Kidney epithelial cell (primary cell): ENCODE data around the gene SEC62. TPM values are rescaled to one million over a fixed set of nuclear protein-coding genes. Genes with fewer than 3 reads are reported as not detected.

Source experiments
- DNase-seq: peaks from one replicate; pipeline ENCODE4 v3.0.0-alpha.2; 2010; ENCODE audit warnings: low read depth
- H3K27me3 ChIP-seq: 2 replicates; pipeline ENCODE4 v1.6.0; 2011; ENCODE audit warnings: low read length; ENCODE audit not compliant: control insufficient read depth, insufficient read depth
- H3K36me3 ChIP-seq: 2 replicates; pipeline ENCODE4 v1.5.1; 2011; ENCODE audit warnings: low read length; ENCODE audit not compliant: control insufficient read depth, insufficient read depth
- H3K4me3 ChIP-seq: 2 replicates; pipeline ENCODE4 v1.5.1; 2011; ENCODE audit warnings: low read depth, mild to moderate bottlenecking, control low read depth, low read length
- CTCF ChIP-seq: IDR thresholded peaks from 2 replicates; pipeline ENCODE4 v1.5.1; 2011; ENCODE audit warnings: mild to moderate bottlenecking, moderate library complexity, low read length, control low read depth, inconsistent platforms; ENCODE audit not compliant: insufficient read depth, poor library complexity, severe bottlenecking
- total RNA-seq: library from RNA; depleted of rRNA; stranded (reverse); fragments of >200 nt; gene quantifications from 2 replicates; pipeline ENCODE4 v1.2.3, GENCODE V29; 2015

SEC62 gene
- total RNA-seq, 1 donor from 2014 or later, result 31.1 TPM

DNA sequence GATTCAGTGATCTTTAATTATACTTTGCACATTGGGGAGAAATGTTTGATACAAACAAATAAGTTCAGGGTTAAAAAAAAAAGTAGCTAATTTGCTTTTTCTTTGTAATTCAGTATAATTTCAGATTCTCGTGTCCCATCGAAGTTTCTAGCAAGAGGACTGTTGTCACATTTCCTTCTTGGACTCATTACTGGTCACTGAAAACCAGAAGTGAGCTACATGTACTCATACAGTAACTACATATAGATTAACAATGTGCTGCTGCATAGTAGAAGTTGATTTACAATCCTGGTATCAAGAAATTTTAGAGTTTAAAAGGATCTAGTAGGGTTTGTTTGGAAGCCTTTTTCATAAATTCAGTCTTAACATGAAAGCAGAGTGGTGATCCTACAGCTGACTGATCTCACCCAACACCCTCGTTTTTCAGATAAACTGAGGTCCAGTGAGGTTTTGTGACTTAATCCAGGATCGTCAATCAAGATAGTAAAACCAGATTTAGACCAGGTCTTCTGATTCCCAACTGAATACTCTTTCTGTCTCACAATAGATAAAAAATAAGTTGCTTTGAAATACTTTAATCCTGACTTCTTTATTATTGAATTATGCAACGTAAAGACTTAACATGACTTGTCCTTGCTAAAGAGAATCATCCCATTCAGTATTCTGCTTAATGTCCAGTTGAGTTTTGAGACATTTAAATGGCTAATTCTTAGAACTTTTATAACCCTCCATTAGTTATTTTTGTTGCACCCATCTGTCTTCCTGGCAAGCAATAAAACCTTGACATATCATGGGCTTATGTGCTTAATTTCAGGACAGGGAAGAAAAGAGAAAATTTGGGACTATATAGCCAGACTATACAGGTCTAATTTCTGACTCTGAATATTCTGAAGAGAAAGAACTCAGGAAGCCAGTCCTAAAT lies 2.8 kb downstream of the SEC62 start:
- H3K4me3 ChIP-seq, result no peak overlapping the region
- H3K36me3 ChIP-seq, result no peaks in the 10 kb centered on the region
- DNase-seq, result no peak
- TF ChIP-seq CTCF, result no peak
- no peaks in the 10 kb centered on the region for H3K27me3 ChIP-seq

GRCh38 chr3:169970847-169971246 lies 4.2 kb downstream of the SEC62 start:
- no peak overlapping the region for H3K4me3 ChIP-seq
- no peak for DNase-seq
- TF ChIP-seq CTCF, result no peak
- H3K36me3 ChIP-seq, result no peaks in the 10 kb centered on the region
- H3K27me3 ChIP-seq, result no peaks in the 10 kb centered on the region

DNA sequence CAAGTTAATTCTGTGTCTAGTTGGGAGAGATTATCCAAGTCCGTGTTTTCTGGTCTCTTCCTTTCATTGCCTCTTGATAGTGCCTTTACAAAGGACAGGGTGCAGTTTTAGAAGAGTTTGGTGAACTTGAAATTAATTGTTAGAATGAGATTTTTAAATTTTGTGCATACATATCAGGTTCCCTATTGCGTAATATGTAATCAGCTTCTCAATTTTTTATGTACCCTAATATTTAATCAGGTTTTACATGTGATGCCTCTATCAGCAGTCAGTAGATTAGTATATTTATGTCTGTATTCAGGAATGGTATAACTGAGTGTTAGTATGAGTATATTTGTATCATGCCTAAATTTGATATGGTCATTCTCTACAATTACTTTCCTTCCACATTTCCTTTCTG lies 4.9 kb downstream of the SEC62 start:
- Histone ChIP-seq H3K36me3 (peaks cover 1% of the 10 kb centered on the region), H3K4me3 (no peak overlapping the region), H3K27me3 (no peaks in the 10 kb centered on the region)
- TF ChIP-seq CTCF, result no peak
- no peak for DNase-seq

GRCh38 chr3:169980055-169980454 lies 13.4 kb downstream of the SEC62 start:
- no peak overlapping the region for H3K4me3 ChIP-seq
- no peaks in the 10 kb centered on the region for H3K27me3 ChIP-seq
- no peak for DNase-seq
- TF ChIP-seq CTCF, result no peak
- peaks cover 1% of the 10 kb centered on the region for H3K36me3 ChIP-seq

DNA sequence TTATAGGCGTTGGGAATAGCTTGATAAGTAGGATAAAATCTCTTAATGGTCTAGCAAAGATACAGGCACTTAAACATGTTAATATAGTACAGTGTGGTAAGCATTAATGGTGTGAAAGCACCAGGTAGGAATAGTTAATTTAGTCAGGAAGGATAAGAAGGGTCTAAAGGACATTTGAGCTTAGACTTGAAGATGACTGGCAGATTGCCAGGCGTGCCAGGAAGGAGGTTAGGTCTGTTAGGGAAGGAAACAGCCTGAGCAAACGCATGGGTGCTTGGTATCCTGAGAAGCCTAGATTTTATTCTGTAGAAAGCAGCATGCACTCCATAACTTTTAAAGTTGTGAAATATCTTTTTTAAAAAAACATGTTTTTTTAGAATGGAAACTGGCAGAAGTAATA lies 17.7 kb downstream of the SEC62 start:
- DNase-seq, result no peak
- H3K27me3 ChIP-seq, result no peaks in the 10 kb centered on the region
- TF ChIP-seq CTCF, result no peak
- no peak overlapping the region for H3K4me3 ChIP-seq
- no peaks in the 10 kb centered on the region for H3K36me3 ChIP-seq

DNA sequence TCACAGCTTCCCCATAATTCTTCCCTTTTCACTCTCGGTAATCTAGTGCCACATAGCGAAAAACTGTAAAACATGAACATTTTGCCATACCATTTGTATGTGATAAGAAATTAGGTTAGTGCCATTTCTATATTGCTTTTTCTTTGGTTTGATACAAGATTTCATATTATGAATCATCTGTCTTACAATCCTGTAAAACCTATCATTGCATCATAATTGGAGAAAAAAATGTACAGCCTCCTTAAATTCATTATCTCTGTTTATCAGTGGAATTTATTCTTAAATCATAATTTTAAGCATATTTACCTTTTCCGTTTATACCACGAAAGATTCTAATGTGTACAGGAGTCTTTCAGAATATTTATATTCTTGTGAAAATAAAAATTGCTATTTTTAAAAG lies 23.8 kb downstream of the SEC62 start:
- no peak overlapping the region for H3K4me3 ChIP-seq
- DNase-seq, result no peak
- no peaks in the 10 kb centered on the region for H3K27me3 ChIP-seq
- no peaks in the 10 kb centered on the region for H3K36me3 ChIP-seq
- no peak for TF ChIP-seq CTCF
